Measurements from ENCODE around the gene MLXIP. TPM values are rescaled to one million over a fixed set of nuclear protein-coding genes. Genes with fewer than 3 reads are reported as not detected.

MLXIP gene
- polyA plus RNA-seq, 10 donors: 22.1 to 36.0 (median 28.1) TPM

- no peak for DNase-seq
Observed at GRCh38 chr12:122073815-122074214, 4.7 kb upstream of the MLXIP start.

DNA sequence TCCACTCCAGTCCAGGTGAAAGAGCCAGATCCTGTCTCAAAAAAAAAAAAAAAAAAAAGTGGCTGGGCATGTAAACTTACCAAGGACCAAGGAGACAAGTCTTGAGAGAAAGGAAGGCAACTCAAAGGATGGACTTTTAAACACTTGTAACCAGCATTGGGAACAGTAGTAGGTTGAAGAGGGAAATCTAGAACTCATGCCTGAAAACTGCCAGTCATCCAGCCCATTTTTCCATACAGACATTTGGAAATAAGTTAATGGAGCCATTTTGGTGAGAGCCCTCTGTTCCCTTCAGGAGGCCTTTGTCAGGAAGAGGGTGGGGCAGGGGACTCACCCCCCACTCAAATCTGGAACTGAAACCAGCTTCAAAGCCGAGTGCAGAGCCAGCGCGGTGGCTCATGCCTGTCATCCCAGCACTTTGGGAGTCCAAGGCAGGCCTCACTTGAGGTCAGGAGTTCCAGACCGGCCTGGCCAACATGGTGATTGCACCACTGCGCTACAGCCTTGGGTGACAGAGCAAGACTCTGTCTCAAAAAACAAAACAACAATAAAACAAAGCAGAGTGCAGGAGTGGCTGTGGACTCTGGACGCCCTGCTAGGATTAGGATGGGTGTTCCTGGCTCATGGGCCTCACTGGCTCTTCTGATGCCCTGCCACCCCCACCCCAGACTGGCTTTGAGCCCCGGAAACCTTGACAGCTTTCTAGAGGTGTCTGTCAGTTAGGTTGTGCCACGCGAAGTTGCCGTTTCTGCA, 1.6 kb upstream of the MLXIP start:
- no peak for DNase-seq

GRCh38 chr12:122079033-122079531, 526 bp downstream of the MLXIP start:
- peak in 1 of 3 donors; percentile 60 for DNase-seq

DNA sequence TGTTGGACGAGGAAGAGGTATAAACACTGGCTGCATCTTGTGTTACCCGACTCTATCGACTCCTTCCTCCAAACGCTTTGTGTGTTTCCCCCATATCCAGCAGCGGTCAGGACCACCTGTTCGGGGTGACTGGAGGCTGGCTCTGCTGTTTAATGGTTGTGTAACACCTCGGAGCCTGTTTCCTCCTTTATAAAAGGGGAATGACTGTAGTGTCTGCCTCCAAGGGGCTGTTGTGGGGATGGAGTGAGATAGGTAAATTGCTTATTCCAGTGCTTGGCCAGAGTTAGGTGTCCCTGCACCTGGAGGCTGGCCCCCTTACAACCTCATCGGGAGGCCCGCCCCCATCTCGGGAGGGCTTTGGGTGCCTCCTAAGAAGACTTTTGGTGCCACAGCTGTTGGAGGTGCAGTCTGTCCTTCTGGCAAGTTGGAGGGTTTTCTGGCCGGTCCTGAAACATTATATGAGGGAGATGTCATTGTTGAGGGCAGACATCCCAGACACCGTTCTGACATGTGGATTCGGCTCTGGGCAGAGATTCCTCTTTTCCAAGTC, 1.1 kb downstream of the MLXIP start:
- DNase-seq: peak in 1 of 3 donors; percentile 46

- DNase-seq: peak in 1 of 3 donors; percentile 77
Observed at GRCh38 chr12:122080149-122081082, 1.9 kb downstream of the MLXIP start.

GRCh38 chr12:122081083-122081696, 2.6 kb downstream of the MLXIP start:
- no peak for DNase-seq

DNA sequence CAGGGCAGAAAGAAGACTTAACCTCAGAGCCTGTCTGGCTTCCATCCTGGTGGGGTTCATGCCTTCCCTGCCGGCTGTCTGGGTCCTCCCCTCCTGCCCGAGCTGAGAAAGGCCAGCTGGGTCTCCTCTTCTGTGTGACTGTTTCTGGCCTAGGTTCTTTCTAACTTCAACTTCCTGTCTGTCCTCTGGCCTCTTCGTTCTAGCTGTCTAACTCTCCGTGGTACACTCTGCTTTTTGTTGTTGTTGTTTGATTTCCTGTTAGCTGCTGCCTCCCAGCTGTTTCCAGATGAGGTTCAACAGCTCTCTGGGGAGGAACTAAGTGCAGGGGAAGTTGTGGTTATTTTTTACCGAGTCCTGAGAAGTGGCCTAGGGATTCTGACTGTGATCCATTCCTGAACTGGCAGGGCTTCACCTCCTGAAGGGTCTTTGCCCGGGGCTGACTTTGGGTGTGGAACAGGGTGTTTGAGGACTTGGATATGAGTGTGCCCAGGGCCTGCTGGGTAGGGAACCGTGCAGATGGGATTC, 3.2 kb downstream of the MLXIP start:
- DNase-seq: peak in 1 of 3 donors; percentile 85

DNA sequence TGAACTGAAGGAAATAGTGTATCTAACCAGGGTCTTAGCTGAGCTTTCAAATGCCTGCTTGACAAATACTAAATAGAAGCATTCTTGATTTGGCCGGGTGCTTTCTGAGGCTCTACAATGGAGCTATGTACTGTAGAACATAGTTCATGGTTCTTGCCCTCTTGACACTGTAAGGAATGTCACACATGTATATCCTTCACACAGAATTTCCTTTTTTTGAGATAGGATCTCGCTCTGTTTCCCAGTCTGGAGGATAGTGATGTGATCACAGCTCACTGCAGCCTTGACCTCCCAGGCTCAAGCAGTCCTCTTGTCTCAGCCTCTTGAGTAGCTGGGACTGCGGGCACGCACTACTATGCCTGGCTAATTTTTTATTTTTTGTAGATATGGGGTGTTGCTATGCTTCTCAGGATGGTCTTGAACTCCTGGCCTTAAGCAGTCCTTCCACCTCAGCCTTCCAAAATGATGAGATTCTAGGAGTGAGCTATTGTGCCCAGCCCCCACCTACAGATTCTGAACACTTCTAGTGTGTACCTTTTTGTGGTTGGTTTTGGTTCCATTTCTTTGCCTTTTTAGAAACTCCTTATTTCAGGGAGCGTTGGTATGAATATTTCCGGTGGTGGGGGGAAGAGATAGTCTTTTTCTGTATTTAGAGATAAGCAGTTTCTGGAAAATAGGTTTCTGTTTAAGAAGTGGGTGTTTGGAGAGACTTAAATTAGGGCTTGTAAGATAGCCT, 4.2 kb downstream of the MLXIP start:
- DNase-seq: no peak

DNA sequence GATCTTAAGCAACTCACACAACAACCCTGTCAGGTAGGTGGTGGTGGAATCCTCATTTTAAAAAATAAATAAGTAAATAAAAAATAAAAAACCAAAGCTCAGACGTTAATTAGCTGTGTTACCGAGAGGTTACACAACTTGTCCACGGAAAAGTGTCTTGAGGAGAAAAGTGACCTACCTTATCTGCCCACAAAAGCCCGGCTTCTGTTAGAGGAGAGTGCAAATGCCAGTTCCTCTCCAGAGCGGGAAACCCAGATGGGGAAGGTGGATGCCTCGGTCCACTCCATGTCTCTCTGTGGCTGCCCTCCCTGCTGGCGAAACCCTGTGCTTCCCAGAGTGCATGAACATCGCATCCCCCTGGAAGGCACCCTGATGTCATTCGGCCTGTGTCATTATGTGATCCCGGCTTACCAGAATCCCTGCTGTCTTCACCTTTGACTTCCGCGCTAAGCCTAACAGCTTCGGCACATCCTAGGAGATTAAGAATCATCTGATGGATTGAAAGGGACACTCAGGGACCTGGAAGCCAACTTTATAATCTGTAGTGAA, 6.4 kb downstream of the MLXIP start:
- DNase-seq: no peak

DNA sequence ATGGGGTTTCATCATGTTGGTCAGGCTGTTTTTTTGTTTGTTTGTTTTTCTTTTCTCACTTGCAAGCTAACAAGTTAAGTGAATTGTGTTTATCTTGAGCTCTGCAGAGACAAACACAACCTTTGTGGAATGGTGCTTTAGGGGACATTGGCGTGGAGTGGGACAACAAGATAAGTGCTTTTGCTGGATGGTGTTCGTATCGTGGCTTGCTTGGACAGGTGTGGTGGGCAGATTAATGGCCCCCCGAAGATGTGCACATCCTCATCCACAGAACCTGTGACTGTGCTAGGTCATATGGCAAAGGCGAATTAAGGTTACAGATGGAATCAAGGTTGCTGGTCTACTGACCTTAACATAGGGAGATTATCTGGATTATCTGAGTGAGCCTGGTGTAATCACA, 7.0 kb downstream of the MLXIP start:
- DNase-seq: no peak

- no peak for DNase-seq
Observed at GRCh38 chr12:122086116-122086515, 7.6 kb downstream of the MLXIP start.

GRCh38 chr12:122086641-122087285, 8.2 kb downstream of the MLXIP start:
- DNase-seq: no peak

GRCh38 chr12:122087431-122088178, 9.0 kb downstream of the MLXIP start:
- DNase-seq: no peak

GRCh38 chr12:122088179-122088810, 9.7 kb downstream of the MLXIP start:
- DNase-seq: no peak

- DNase-seq: no peak
Observed at GRCh38 chr12:122089077-122089476, 10.5 kb downstream of the MLXIP start.

GRCh38 chr12:122090759-122091515, 12.4 kb downstream of the MLXIP start:
- DNase-seq: peak in 1 of 3 donors; percentile 53

DNA sequence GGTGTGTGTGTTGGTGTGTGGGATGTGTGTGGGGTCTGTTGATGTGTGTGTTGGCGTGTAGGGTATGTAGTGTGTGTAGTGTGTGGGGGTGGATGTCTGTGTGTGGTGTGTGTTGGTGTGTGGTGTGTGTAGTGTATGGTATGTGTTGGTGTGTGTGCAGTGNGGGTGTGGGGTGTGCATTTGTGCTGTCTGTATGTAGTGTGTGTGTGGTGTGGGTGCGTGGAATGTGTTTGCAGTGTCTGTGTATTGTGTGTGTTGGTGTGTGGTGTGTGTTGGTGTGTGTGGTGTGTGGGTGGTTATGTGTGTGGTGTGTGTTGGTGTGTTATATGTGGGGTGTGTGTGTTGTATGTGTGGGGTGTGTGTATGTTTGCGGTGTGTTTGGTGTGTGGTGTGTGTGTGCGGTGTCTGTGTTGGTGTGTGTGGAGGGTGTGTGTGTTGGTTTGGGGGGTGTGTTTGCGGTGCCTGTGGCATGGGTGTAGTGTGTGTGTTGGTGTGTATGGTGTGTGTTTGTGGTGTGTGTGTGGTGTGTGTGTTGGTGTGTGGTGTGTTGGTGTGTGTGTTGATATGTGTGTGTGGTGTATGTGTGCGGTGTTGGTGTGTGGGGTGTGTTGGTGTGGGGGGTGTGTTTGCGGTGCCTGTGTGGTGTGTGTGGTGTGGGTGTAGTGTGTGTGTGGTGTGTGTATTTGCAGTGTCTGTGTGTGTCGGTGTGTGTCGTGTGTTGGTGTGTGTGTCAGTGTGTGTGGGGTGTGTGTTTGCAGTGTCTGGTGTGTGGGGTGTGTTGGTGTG, 14.7 kb downstream of the MLXIP start:
- no peak for DNase-seq
